Ovary (tissue), 3 donors: ENCODE data around the gene IGFBP2.

Experiments used
- EP300 ChIP-seq: sonication (generic); formaldehyde crosslinking; IDR thresholded peaks from one replicate; pipeline ENCODE4 v1.6.1; 2017; ENCODE audit warnings: antibody characterized with exemption
- POLR2A ChIP-seq: fragments of 450-650 bp; IDR thresholded peaks from one replicate; pipeline ENCODE4 v1.6.1; 2017; ENCODE audit warnings: antibody characterized with exemption, mild to moderate bottlenecking, moderate library complexity
- TF ChIP-seq, protein P1 (sequence below), 3 donors: fragments of 450-650 bp in 2 of 3; fragments of 200-600 bp in 1 of 3; IDR thresholded peaks; one replicate each; pipeline versions ENCODE4 v1.5.1 to v1.8.0; 2016 to 2022; ENCODE audit warnings: antibody characterized with exemption in 3 of 3, mild to moderate bottlenecking in 1 of 3
- donor health status: DM: no; HTN: no; CAD: no.

DNA sequence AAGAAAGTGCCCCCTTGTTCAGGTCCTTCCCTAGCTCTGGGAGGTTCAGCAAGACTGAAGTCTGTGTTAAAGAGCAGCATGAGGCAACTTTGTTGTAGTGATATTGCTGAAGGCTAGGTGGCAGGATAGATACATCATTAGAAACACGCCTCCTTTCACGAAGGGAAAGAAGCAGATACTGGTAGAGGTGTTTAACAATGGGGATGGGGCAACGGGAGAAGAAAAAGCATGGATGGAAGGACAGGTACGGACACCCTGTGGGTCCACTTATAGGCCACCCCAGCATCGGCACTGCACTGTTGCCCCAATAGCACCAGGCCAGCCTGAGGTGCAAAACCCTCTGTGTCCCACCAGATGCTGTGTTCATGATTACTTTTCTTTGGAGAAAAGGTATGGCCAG, 65.7 kb downstream of the IGFBP2 start:
- TF ChIP-seq POLR2A, result no peak
- TF ChIP-seq, protein P1, sequence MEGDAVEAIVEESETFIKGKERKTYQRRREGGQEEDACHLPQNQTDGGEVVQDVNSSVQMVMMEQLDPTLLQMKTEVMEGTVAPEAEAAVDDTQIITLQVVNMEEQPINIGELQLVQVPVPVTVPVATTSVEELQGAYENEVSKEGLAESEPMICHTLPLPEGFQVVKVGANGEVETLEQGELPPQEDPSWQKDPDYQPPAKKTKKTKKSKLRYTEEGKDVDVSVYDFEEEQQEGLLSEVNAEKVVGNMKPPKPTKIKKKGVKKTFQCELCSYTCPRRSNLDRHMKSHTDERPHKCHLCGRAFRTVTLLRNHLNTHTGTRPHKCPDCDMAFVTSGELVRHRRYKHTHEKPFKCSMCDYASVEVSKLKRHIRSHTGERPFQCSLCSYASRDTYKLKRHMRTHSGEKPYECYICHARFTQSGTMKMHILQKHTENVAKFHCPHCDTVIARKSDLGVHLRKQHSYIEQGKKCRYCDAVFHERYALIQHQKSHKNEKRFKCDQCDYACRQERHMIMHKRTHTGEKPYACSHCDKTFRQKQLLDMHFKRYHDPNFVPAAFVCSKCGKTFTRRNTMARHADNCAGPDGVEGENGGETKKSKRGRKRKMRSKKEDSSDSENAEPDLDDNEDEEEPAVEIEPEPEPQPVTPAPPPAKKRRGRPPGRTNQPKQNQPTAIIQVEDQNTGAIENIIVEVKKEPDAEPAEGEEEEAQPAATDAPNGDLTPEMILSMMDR (IDR thresholded peaks at IDR 0.05), result peak; percentile 49 to 88 (median 79)
- TF ChIP-seq EP300, result no peak
